HG03354 (cell line): Measurements from ENCODE around the gene NOC2L.
"Not testable (repeated sequence)": the region's sequence is repeated elsewhere in the genome, so short reads cannot be mapped to it uniquely, and the experiment has no call there.

ENCODE experiments used
- ATAC-seq: cut with Tn5 transposase; IDR thresholded peaks from one replicate; pipeline ENCODE4 v1.9.1; 2021; ENCODE audit warnings: mild to moderate bottlenecking; ENCODE audit not compliant: unreplicated experiment, poor library complexity, severe bottlenecking

Gene NOC2L

DNA sequence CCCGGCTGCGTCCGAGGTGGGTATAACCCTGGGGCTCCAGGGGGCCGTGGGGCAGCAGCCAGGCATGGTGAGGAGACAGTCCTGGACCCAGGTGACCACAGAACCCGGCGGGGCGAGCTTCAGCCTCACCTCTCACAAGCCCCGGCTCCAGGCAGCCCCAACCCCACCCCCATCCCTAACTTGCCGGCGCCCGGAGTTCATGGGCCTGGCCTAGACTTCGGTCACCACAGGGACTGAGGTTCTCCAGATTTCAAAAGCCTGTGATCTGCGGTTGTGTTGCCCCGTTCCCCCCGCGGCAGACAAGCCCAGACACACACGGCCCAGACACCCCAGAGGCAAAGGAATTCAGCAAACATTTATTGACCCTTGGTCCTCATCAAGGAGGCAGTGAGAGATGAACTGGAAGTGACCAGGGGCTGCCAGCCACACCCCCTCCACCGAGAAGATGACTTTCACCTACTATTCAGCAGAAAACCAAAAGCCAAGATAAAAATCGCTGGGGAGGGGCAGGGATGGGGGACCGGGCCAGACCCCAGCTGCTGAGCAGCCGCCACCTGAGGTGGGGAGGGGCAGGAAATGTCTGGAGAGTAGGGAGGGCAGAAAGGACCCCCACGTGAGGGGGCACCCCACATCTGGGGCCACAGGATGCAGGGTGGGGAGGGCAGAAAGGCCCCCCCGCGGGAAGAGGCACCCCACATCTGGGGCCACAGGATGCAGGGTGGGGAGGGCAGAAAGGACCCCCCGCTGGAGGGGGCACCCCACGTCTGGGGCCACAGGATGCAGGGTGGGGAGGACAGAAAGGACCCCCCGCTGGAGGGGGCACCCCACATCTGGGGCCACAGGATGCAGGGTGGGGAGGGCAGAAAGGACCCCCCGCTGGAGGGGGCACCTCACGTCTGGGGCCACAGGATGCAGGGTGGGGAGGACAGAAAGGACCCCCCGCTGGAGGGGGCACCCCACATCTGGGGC is 36.9 kb upstream of the NOC2L start:
- ATAC-seq = no peak

DNA sequence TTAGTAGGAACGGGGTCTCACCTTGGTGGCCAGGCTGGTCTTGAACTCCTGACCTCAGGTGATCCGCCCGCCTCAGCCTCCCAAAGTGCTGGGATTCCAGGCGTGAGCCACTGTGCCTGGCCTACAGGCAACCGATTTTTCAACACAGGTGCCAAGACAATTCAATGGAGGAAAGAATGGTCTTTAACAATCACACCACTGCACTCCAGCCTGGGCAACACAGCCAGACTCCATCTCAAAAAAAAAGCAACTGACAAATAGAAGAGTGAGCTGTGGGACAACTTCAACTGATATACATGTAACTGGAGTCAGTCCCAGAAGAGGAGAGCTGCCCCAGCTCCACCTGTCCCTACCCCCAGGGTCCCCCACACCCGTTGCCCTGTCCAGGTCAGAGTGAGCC is 35.5 kb upstream of the NOC2L start:
- ATAC-seq = not testable (repeated sequence)

DNA sequence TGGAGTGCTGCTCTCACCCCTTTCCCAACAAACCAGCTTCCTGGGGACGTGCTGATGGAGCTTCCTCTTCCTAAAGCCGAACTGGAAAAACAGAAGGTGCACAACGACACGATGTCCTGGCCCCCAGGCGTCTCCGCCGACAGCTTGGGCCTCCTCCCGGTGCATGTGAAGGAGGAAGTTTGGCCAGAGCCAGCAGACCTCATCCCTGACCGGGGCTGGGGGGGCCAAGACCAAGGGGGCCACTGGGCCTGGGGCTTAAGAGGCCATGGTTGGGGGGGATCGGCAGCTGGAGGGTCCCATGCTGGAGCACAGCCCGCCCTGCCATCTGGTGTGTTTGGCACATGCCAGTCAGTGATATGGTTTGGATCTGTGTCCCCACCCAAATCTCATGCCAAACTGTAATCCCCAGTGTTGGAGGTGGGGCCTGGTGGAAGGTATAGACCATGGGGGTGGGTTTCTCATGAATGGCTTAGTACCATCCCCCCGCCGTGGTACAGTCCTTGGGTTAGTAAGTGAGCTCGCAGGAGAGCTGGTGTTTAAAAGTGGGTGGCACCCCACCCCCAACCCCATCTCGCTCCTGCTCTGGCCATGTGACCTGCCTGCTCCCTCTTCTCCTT is 34.4 kb upstream of the NOC2L start:
- ATAC-seq = no peak

DNA sequence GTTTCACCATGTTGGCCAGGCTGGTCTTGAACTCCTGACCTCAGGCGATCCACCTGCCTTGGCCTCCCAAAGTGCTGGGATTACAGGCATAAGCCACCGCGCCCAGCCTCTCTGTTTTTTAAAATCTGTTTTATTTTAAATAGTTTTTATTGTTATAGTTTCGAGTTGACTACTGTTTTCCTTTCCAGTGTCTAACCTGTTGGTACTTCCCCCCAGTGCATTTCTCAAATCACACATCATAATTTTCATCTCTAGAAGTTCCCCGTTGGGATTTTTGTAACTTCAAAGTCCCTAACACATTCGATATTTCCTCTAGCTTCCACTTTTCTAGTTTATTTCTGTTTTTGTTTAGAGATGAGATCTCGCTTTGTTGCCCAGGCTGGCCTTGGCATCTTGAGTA is 33.3 kb upstream of the NOC2L start:
- ATAC-seq = no peak

DNA sequence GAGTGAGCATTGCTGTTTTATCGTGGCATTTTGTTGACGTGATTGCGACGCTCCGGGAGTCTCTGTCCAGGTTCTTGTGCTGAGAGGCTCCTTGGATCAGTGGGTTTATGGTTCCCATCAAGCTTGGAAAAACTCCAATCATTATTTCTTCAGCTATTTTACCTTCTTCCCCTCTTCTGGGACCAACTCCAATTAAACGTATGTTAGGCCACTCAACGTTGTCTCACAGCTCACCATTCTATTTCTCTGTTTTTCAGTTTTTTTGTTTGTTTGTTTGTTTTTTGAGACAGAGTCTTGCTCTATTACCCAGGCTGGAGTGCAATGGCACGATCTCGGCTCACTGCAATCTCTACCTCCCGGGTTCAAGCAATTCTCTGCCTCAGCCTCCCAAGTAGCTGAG is 32.8 kb upstream of the NOC2L start:
- no peak for ATAC-seq

DNA sequence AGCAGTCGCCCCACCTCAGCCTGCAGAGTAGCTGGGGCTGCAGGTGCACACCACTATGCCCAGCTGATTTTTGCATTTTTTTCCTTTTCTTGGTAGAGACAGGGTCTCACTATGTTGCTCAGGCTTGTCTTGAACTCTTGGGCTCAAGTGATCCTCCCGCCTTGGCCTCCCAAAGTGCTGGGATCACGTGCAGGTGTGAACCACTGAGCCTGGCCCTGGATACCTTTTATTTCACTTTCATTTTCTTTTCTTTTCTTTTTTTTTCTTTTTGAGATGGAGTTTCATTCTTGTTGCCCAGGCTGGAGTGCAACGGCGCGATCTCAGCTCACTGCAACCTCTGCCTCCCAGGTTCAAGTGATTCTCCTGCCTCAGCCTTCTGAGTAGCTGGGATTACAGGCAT is 32.2 kb upstream of the NOC2L start:
- ATAC-seq = not testable (repeated sequence)

DNA sequence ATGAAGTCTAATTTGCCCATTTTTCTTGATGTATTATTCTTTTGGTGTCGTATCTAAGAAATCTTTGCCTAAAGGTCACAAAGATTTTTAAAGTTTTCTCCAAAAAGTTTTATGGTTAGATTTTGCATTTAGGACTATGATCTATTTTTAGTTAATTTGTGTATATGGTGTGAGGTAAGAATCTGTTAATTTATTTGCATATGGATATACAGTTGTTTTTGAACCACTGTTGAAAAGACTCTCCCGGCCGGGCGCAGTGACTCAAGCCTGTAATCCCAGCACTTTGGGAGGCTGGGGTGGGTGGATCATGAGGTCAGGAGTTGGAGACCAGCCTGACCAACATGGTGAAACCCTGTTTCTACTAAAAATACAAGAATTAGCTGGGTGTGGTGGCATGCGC is 29.0 kb upstream of the NOC2L start:
- not testable (repeated sequence) for ATAC-seq

DNA sequence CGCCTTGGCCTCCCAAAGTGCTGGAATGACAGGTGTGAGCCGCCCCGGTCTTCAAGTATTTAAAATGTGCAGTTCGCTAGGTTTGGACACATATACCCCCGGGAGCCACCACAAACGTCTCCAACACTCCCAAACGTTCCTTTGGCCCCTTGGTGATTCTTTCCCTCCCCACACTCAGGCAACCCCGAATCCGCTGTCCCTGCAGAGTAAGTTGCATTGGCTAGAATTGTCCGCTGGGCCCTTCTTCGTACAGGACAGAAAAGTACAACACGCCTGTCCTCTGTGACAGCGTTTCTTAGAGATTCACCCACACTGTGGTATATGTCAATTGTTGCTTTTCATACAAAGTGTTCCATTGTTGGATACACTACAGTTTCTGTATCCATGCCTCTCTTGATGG is 26.1 kb upstream of the NOC2L start:
- no peak for ATAC-seq

DNA sequence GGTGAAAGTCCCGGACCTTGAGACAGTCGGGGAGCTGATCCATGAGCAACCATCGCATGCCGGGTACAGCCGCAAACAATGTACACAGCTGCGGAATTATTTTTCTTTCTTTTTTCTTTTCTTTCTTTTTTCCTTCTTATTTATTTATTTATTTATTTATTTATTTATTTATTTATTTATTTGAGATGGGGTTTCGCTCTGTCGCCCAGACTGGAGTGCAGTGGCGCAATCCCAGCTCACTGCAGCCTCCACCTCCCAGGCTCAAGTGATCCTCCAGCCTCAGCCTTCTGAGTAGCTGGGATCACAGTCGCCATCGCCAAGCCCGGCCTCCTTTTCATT is 25.4 kb upstream of the NOC2L start:
- no peak for ATAC-seq

DNA sequence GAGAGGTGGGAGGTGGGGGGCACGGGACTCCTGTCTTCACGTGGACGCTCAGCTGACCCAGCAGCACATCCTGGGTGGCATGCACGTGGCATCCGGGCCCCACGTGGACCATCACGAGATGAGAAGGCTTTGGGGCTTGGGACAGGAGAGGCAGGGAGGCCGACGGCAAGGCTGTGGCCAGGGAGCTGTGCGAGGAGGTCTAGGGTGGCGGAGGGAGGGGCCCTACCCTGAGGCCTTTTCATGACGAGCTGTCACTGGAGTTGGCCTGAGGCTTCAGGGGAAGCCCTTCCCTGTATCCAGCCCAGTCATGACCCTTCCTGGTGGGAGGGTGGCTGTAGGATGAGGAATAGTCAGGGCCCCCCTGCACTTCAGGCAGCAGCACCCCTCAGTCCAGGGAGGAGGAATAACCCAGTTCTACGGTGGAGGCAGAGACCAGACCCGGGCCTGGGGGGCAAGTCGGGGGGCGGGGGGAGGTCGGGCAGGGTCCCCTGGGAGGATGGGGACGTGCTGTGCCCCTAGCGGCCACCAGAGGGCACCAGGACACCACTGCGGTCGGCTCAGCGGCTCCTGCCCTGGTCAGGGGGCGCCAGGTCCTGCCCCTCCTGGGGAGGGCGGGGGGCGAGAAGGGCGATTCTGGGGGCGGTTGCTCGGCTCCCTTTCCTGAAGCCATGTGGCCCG is 24.9 kb upstream of the NOC2L start:
- ATAC-seq = no peak

DNA sequence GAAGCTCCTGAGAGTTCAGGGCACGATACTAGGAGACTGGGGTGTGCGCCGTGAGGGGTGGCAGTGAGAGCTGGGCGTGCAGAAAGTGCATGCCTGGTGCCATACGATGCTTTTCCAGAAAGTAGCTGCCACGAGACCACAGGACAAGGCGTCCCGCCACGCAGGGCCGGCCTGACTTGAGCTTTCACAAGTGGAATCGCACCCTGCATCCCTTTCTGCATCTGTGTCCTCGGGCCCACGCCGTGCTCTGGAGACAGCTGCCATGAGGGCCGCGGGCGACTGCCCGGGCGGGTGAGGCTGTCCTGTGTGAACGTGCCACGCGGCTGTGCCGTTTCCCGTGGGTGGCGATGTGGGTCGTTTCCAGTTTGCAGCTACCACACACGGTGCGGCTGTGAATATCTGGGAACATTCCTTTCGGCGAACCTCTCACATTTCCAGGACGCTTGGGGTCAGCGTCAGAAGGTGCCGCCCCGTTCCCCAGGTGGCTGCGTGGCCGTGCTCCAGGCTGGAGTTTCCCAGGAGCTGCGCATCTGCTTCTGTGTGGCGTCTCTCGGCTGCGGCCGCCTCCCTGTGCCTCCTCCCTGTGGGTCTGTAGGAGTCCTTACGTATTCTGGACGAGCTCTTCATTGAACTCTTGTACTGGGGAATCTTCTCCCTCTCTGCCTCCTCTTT is 23.8 kb upstream of the NOC2L start:
- no peak for ATAC-seq

DNA sequence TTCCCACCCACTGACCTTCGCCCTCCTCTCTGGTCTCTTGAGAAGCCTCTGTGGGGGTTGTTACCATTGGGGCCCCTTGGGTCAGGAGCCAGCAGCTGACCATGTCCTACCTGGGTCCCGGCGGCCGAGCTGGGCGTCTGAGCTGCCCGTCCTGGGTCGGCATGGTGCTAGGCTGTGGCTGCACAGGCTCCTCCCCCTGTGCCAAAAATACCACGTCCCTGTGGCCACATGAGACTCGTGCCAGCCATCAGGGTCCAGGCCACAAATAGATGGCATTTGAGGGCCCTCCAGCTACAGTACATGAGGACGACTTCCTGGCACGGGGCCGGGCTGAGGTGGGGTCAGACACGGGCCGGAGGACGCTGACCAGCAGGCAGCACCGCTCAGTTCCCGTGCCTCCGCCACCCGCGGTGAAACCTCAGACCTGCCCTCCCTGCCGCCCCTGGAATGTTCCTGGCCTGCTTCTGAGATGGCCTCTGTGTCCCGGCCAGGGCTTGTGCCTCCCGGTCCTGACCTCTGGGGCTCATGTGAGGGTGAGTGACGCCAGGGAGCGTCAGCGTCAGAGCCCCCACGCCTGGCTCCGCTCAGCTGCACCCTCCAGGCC is 23.0 kb upstream of the NOC2L start, which contains the start of gene PERM1:
Gene PERM1, minus strand, starts transcription at position 139 of the 604 bp plus-strand sequence. CDS start 1,064 bp downstream, outside the sequence.
- ATAC-seq = no peak

DNA sequence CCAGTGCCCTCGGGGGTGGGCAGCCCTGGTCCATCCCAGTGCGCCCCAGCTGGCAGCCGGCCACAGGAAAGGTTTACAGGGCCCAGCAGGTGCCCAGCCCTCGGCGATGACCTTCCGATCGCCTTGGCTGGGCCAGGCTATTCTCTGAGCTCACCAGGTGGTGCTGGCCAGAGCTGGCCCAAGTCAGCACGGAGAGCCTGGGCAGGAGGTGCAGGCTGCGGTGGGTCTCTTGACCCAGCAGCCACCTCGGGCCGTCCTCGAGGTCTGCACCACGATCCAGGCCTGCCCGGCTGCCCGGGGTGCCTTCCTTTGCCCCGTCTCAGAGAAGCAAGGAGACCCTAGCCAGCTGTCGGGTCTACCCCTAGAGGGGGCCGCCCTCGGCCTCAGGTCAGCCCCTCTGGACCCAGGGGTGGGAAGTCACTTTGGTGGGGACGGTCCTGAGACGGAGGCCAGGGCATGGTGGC is 22.5 kb upstream of the NOC2L start:
- ATAC-seq = no peak

DNA sequence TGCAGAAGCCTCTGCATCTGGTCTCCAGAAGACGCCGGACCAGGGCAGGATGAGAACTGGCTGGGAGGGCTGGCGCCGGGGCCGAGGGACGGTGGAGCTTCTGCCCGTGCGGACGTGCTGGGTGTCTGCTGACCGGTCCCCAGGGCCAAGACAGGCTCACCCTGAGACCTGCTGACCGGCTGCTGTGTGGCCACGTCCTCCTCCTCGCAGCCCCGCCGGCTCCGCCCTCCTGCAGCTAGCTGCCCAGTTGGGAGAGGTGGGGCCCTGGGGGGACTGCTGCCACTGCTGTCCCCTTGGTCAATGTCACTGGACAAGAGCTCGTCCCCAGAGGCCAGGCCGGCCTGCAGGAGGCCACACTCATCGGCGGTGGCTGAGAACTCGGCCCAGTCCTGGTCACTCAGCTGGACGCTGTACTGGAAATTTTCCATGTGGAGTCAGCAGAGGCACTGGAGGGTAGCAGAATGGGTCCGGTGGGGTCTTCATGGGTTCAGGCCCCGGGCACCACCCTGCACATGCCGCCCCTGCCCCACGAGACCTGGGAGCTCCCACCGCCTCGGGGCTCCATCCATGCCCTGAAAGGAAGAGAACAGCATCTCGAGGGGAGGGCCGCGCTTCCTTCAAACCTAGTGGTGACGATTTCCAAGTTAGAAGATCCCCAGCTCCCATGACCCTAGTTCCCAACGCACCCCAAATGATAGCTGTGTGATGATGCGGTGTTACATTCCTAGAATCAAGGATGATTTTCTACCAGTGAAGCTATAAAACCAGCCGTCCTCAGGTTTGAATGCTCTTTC is 21.7 kb upstream of the NOC2L start:
- ATAC-seq = no peak

DNA sequence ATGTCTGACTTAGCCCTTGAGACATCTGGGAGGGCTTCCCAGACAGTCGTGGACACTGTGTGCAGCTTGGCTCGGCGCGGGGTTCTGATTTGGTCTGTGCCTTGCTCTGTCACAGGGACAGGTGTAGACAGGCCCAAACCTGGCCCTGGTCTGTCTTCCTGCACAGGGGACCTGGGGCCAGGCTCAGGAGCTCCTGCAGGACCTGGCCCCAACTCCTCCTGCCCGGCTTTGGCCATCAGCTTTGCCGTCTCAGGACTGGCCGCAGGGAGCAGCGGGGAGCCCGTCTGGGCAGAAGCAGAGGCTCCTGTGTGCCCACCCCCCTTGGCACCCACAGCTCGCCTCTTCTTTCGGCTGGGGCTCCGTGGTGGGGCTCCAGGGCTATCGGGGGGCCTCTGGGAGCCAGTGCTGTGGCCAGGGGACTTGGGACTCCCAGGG is 21.1 kb upstream of the NOC2L start:
- no peak for ATAC-seq

DNA sequence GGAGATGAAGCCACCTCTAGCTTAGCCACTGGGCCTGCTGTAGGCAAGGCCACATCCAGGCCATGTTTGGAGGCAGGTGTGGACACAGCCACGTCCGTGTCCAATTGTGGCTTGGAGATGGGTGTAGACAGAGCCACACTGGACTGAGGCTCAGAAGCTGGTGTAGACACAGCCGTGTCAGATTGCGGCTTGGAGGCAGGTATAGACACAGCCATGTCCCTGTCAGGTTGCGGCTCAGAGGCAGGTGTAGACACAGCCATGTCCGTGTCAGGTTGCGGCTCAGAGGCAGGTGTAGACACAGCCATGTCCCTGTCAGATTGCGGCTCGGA is 20.7 kb upstream of the NOC2L start:
- no peak for ATAC-seq

DNA sequence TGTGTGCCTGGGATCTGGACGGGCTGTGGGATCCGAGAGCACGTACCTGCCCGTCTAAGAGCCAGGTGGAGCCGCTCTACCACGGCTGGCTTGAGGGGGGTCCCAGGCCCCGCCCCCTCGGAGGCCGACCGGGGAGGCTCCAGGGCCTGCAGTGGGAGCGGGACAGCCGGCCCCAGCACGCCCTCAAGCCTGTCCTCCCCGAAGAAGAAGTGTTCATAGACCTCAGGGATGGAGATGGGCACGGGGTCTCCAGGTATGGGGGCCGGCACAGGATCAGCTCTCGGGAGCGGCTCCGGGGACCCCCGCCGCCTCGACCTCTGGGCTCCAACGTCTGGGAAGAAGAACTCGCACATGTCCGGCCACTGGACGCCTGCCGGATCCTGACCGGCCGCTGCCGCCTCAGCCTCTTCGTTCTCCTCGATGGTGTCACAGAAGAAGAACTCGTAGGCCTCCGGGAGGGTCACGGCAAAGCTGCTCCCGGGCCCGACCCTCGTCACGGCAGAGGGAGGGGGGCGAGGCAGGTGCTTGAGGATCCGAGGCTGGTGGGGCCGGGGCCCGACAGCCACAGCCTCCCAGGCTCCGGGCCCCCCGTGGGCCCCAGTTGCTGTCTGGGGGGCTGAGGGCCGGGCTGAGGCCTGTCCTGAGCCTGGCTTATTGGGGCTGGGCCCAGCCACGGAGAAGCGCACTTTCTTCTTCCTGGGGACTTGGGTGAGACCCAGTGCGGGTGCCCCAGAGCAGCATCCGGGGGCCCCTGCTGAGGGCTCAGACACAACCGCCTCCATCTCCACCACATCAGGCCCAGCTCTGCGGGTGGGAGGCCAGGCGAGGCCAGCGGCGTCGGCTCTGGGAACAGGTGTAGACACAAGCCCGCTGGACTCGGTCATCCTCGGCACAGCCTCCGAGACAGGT is 20.0 kb upstream of the NOC2L start:
- no peak for ATAC-seq
